HG03378 (cell line): ENCODE measurements around the gene RHO.
A peak's percentile ranks its signal among the peaks of the same experiment; 100 is the strongest.

ENCODE experiments used
- ATAC-seq: cut with Tn5 transposase; IDR thresholded peaks from one replicate; pipeline ENCODE4 v1.9.1; 2021; ENCODE audit warnings: mild to moderate bottlenecking, moderate library complexity; ENCODE audit not compliant: unreplicated experiment

Gene RHO

DNA sequence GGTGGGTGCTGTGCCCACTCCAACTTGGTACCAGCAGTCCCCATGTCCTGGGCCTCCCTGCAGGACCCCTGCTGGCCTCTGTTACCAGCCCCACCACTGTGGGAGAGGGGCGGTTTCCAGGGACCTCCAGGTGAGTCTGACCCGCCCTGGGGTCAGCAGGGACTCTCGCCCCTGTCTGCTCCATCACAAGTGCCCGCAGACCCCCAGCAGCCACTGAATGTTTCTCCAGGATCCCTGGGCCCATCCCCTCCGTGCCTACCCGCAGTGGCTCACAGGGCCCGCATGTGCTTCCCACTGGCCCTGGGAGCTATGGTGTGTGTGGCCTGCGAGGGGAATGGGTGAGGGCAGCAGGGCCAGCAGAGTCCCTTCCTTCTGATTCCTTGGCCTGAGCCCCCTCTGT, 9.9 kb upstream of the RHO start:
- ATAC-seq = no peak

DNA sequence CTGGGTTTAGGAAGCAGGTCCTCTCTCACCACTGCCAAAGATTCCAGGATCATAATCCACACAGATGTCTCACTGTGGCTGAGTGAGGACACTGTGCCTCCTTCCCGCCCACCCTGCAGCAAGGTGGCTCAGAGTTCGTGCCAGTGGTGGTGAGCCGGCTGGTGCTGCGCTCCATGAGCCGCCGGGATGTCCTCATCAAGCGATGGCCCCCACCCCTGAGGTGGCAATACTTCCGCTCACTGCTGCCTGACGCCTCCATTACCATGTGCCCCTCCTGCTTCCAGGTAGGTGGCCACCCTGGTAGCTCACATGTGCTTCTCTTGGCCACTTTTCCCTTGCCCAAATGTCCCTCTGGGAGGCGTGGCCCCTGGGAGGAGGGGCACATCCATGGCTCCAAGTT, 9.0 kb upstream of the RHO start:
- no peak for ATAC-seq

DNA sequence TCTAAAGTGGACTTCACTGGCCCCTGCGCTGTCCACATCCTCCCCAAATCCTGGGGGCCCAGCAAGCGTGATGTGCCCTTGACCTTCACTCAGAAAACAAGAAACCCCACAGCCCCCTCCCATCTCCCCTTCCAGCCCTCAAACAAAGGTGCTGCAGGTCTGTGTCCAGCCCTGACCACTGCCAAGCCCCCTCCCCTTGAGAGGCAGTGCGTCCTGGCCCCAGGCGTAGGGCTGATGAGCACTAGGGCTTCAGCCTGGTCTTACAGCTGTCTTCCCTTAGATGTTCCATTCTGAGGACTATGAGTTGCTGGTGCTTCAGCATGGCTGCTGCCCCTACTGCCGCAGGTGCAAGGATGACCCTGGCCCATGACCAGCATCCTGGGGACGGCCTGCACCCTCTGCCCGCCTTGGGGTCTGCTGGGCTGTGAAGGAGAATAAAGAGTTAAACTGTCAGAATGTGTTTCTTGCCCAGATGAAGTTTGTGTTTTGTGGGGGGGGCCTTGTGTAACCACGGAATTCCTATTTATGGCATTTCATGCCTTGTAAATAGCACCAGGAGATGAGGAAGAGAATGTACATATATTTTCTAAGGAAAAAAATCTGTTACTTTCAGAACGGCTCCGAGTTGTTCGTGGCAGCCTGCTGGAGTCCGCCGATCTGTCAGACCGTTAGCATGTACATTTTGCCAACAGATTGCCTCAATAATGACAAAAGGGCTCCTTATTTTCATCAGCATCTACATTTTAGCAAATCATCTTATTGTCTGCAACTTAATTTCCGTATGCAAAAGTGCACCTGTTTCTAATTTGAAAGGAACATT, 8.3 kb upstream of the RHO start:
- no peak for ATAC-seq

- ATAC-seq = no peak
These were observed 7.5 kb upstream of the RHO start for GRCh38 chr3:129520960-129521359.

DNA sequence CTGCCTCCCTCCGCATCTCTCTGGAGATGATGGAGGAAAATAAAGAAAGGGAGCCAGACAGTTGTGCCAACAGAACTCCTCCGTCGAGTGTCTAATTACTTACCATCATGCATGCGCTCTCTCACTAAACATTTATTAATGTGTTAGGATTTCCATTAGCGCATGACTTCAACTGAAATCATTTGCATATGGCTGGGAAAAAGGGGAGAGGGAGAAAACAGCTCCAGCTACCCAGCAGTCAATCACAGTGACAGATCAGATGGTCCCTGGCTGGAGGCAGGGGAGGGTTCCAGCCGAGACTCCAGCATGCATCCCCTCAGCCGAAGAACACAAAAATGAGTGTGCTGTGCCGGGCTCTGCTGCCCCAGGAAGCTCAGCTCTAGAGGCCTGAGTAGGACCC, 6.8 kb upstream of the RHO start:
- ATAC-seq = no peak

GRCh38 chr3:129522953-129523352, 5.5 kb upstream of the RHO start:
- no peak for ATAC-seq

DNA sequence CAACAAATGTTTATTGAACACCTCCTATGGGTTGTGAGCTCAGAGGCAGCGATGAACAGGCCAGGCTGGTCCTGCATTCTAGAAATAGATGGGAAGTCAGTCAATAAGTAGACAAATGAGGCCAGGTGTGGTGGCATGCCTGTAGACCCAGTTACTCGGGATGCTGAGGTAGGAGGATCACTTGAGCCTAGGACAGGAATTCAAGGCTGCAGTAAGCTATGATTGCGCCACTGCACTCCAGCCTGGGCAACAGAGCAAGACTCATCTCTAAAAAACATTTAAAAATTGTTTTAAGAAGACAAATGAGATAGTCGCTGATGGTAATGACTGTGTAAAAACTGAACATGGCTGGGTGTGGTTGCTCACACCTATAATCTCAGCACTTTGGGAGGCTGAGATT, 4.4 kb upstream of the RHO start:
- no peak for ATAC-seq

- no peak for ATAC-seq
These were observed 3.0 kb upstream of the RHO start for GRCh38 chr3:129525341-129525968.

DNA sequence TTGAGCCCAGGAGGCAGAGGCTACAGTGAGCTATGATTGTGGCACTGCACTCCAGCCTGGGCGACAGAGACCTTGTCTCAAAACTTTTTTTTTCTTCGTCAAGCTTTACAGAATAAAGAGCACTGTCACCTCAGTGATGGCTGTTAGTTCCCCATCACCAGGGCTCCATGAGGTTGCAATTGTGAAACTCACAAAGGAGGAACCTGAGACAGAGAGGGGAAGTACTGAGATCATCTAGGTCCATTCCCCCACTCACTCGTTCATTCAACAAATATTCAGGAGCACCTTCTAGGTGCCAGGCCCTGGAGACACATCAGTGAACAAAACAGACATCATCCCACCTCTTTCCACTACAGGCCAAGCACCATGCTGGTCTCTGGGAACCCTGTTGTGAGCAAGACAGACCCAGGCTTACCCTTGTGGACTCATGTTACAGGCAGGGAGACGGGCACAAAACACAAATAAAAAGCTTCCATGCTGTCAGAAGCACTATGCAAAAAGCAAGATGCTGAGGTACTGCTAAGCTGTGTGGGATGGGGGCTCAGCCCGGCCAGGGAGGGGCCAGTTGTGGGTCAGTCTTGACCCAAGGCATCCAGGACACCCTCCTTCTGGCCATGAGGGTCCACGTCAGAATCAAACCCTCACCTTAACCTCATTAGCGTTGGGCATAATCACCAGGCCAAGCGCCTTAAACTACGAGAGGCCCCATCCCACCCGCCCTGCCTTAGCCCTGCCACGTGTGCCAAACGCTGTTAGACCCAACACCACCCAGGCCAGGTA, 2.1 kb upstream of the RHO start:
- peak; percentile 91 for ATAC-seq

DNA sequence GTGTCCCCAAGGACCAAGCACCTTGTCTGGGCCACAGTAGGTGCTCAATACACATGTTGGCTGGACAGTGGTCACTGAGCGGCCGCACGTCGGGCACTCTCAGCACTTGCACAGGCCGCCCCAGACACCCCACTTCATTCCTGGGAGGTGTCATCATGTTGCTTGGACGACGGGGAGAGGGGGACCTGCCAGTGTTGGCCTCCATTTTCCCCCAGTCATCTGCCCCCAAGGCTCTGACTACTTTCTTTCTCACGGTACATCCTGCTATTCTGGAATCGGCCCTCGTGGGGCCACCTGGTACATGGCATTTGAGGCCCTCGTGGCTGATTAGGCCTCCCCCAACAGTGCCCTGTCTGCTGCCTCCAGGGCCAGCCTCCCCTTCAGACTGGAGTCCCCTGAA, 1.2 kb upstream of the RHO start:
- ATAC-seq = no peak

- ATAC-seq = no peak
These were observed 1.2 kb downstream of the RHO start for GRCh38 chr3:129529436-129530210.

DNA sequence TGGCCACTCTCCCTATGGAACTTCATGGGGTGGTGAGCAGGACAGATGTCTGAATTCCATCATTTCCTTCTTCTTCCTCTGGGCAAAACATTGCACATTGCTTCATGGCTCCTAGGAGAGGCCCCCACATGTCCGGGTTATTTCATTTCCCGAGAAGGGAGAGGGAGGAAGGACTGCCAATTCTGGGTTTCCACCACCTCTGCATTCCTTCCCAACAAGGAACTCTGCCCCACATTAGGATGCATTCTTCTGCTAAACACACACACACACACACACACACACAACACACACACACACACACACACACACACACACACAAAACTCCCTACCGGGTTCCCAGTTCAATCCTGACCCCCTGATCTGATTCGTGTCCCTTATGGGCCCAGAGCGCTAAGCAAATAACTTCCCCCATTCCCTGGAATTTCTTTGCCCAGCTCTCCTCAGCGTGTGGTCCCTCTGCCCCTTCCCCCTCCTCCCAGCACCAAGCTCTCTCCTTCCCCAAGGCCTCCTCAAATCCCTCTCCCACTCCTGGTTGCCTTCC, 1.9 kb downstream of the RHO start:
- no peak for ATAC-seq

DNA sequence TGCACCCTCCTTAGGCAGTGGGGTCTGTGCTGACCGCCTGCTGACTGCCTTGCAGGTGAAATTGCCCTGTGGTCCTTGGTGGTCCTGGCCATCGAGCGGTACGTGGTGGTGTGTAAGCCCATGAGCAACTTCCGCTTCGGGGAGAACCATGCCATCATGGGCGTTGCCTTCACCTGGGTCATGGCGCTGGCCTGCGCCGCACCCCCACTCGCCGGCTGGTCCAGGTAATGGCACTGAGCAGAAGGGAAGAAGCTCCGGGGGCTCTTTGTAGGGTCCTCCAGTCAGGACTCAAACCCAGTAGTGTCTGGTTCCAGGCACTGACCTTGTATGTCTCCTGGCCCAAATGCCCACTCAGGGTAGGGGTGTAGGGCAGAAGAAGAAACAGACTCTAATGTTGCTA, 2.4 kb downstream of the RHO start:
- no peak for ATAC-seq

DNA sequence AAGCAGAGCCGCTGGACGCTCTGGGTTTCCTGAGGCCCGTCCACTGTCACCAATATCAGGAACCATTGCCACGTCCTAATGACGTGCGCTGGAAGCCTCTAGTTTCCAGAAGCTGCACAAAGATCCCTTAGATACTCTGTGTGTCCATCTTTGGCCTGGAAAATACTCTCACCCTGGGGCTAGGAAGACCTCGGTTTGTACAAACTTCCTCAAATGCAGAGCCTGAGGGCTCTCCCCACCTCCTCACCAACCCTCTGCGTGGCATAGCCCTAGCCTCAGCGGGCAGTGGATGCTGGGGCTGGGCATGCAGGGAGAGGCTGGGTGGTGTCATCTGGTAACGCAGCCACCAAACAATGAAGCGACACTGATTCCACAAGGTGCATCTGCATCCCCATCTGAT, 3.3 kb downstream of the RHO start:
- ATAC-seq = no peak

DNA sequence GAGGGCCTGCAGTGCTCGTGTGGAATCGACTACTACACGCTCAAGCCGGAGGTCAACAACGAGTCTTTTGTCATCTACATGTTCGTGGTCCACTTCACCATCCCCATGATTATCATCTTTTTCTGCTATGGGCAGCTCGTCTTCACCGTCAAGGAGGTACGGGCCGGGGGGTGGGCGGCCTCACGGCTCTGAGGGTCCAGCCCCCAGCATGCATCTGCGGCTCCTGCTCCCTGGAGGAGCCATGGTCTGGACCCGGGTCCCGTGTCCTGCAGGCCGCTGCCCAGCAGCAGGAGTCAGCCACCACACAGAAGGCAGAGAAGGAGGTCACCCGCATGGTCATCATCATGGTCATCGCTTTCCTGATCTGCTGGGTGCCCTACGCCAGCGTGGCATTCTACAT, 3.8 kb downstream of the RHO start:
- no peak for ATAC-seq

DNA sequence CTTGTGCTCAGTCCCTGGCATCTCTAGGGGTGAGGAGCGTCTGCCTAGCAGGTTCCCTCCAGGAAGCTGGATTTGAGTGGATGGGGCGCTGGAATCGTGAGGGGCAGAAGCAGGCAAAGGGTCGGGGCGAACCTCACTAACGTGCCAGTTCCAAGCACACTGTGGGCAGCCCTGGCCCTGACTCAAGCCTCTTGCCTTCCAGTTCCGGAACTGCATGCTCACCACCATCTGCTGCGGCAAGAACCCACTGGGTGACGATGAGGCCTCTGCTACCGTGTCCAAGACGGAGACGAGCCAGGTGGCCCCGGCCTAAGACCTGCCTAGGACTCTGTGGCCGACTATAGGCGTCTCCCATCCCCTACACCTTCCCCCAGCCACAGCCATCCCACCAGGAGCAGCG, 5.0 kb downstream of the RHO start:
- ATAC-seq = no peak

DNA sequence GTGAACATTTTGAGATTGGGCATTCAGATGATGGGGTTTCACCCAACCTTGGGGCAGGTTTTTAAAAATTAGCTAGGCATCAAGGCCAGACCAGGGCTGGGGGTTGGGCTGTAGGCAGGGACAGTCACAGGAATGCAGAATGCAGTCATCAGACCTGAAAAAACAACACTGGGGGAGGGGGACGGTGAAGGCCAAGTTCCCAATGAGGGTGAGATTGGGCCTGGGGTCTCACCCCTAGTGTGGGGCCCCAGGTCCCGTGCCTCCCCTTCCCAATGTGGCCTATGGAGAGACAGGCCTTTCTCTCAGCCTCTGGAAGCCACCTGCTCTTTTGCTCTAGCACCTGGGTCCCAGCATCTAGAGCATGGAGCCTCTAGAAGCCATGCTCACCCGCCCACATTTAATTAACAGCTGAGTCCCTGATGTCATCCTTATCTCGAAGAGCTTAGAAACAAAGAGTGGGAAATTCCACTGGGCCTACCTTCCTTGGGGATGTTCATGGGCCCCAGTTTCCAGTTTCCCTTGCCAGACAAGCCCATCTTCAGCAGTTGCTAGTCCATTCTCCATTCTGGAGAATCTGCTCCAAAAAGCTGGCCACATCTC, 6.1 kb downstream of the RHO start:
- ATAC-seq = no peak

DNA sequence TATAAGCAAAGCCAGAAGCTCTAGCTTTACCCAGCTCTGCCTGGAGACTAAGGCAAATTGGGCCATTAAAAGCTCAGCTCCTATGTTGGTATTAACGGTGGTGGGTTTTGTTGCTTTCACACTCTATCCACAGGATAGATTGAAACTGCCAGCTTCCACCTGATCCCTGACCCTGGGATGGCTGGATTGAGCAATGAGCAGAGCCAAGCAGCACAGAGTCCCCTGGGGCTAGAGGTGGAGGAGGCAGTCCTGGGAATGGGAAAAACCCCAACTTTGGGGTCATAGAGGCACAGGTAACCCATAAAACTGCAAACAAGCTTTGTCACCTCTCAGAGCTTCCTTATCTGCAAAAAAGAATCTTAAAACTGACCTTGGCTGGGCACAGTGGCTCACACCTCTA, 6.6 kb downstream of the RHO start:
- no peak for ATAC-seq

DNA sequence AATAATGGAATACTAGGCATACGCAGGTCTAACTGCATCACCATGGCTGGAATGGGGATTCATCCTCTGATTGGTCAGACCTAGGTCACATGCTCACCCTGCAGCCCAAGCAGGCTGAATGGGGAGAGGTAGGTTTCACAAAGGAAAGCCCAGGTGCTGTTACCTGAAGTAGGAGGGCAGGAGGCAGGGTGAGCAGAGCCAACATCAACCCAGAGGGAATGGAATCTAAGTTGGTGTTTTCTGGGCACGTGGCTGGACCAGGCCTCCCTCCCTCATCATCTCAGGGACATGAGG, 7.9 kb downstream of the RHO start:
- no peak for ATAC-seq

- no peak for ATAC-seq
These were observed 8.4 kb downstream of the RHO start for GRCh38 chr3:129536804-129537203.

- no peak for ATAC-seq
These were observed 10.8 kb downstream of the RHO start for GRCh38 chr3:129539206-129539605.
